SK-N-SH treated with all-trans-retinoic acid at 6 μM for 48 hours (cell line): ENCODE results near the gene PGAP1.
"Not testable (repeated sequence)": the region's sequence is repeated elsewhere in the genome, so short reads cannot be mapped to it uniquely, and the experiment has no call there.

Source experiments
- ATAC-seq: fragments of 200-7000 bp; cut with Tn5 transposase; 3 replicates; pipeline ENCODE4 v1.9.1; 2020; ENCODE audit warnings: mild to moderate bottlenecking, moderate library complexity
- ARNTL ChIP-seq: fragments of 450-650 bp; formaldehyde crosslinking; IDR thresholded peaks from 2 replicates; pipeline ENCODE4 v1.5.0; 2020; ENCODE audit warnings: low read depth, mild to moderate bottlenecking, moderate library complexity, borderline replicate concordance
- BACH2 ChIP-seq: fragments of 250-450 bp; sonication (Bioruptor Pico); IDR thresholded peaks from 2 replicates; pipeline ENCODE4 v1.9.0; 2021; ENCODE audit warnings: mild to moderate bottlenecking, borderline replicate concordance
- CSRNP3 ChIP-seq: fragments of 250-450 bp; sonication (Bioruptor Pico); IDR thresholded peaks from 2 replicates; pipeline ENCODE4 v1.5.1; 2021; ENCODE audit warnings: mild to moderate bottlenecking, moderate library complexity
- ESRRG ChIP-seq: fragments of 250-450 bp; sonication (Bioruptor Pico); IDR thresholded peaks from 2 replicates; pipeline ENCODE4 v1.6.1; 2021; ENCODE audit warnings: mild to moderate bottlenecking
- ISL1 ChIP-seq: fragments of 250-450 bp; sonication (Bioruptor Pico); IDR thresholded peaks from 2 replicates; pipeline ENCODE4 v2.1.2; 2022; ENCODE audit warnings: mild to moderate bottlenecking, moderate library complexity
- OSR1 ChIP-seq: fragments of 250-450 bp; sonication (Bioruptor Pico); IDR thresholded peaks from 2 replicates; pipeline ENCODE4 v1.8.0; 2022; ENCODE audit warnings: moderate library complexity, mild to moderate bottlenecking, inconsistent platforms
- PATZ1 ChIP-seq: fragments of 250-450 bp; sonication (Bioruptor Pico); IDR thresholded peaks from 2 replicates; pipeline ENCODE4 v1.8.0; 2020; ENCODE audit warnings: mild to moderate bottlenecking, moderate library complexity, borderline replicate concordance
- POU6F1 ChIP-seq: fragments of 250-450 bp; sonication (Bioruptor Pico); IDR thresholded peaks from 2 replicates; pipeline ENCODE4 v1.8.0; 2021; ENCODE audit warnings: low read depth, mild to moderate bottlenecking, moderate library complexity, borderline replicate concordance
- RARB ChIP-seq: fragments of 250-450 bp; sonication (Bioruptor Pico); IDR thresholded peaks from 2 replicates; pipeline ENCODE4 v1.8.0; 2021; ENCODE audit warnings: mild to moderate bottlenecking, moderate library complexity
- TCF4 ChIP-seq: fragments of 250-450 bp; sonication (Bioruptor Pico); IDR thresholded peaks from 2 replicates; pipeline ENCODE4 v1.8.0; 2021; ENCODE audit warnings: mild to moderate bottlenecking, moderate library complexity, borderline replicate concordance
- TOX ChIP-seq: fragments of 250-450 bp; sonication (Bioruptor Pico); IDR thresholded peaks from 2 replicates; pipeline ENCODE4 v1.8.0; 2021; ENCODE audit warnings: mild to moderate bottlenecking, moderate library complexity, borderline replicate concordance
- TSHZ2 ChIP-seq: fragments of 250-450 bp; sonication (Bioruptor Pico); IDR thresholded peaks from 2 replicates; pipeline ENCODE4 v1.5.0; 2020; ENCODE audit warnings: mild to moderate bottlenecking, moderate library complexity
- ZC3H10 ChIP-seq: fragments of 250-450 bp; sonication (Bioruptor Pico); IDR thresholded peaks from 2 replicates; pipeline ENCODE4 v1.5.1; 2021; ENCODE audit warnings: mild to moderate bottlenecking, moderate library complexity
- ZFP3 ChIP-seq: fragments of 250-450 bp; sonication (Bioruptor Pico); IDR thresholded peaks from 2 replicates; pipeline ENCODE4 v1.5.0; 2020; ENCODE audit warnings: mild to moderate bottlenecking, moderate library complexity
- ZFP30 ChIP-seq: fragments of 450-650 bp; formaldehyde crosslinking; IDR thresholded peaks from 2 replicates; pipeline ENCODE4 v1.5.0; 2022; ENCODE audit warnings: mild to moderate bottlenecking, moderate library complexity
- ZNF565 ChIP-seq: fragments of 450-650 bp; formaldehyde crosslinking; conservative IDR thresholded peaks from 2 replicates; pipeline ENCODE4 v1.5.0; 2020; ENCODE audit warnings: low read depth, mild to moderate bottlenecking, moderate library complexity
- ZNF8 ChIP-seq: fragments of 450-650 bp; formaldehyde crosslinking; IDR thresholded peaks from 2 replicates; pipeline ENCODE4 v1.5.0; 2020; ENCODE audit warnings: mild to moderate bottlenecking, moderate library complexity
- TF ChIP-seq, protein P1 (sequence below): fragments of 250-450 bp; sonication (Bioruptor Pico); IDR thresholded peaks from 2 replicates; pipeline ENCODE4 v1.5.1; 2020; ENCODE audit warnings: low read depth, mild to moderate bottlenecking, moderate library complexity

PGAP1 gene

GRCh38 chr2:196913691-196914090 is 12.8 kb downstream of the PGAP1 start:
- TF ChIP-seq OSR1 (no peak), ZFP3 (no peak), TOX (CRISPR knock-in tag) (no peak), ZFP30 (CRISPR knock-in tag) (no peak)
- no peak for ATAC-seq

DNA sequence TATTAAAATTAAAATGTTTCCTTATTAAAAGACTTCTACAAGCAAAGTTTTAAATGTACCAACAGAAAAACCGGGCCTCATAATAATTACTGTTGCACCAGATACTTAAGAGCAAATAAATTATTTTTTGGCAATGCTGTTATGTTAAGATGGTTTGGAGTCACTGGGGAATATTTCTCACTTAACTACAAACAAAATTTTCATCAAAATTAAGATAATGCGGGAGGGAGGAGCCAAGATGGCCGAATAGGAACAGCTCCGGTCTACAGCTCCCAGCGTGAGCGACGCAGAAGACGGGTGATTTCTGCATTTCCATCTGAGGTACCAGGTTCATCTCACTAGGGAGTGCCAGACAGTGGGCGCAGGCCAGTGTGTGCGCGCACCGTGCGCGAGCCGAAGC is 21.1 kb downstream of the PGAP1 start:
- not testable (repeated sequence) for ATAC-seq

- ATAC-seq = no peak
- no peak for TF ChIP-seq ZFP30 (CRISPR knock-in tag)
- TF ChIP-seq POU6F1 (CRISPR knock-in tag) = no peak
- TF ChIP-seq, protein P1, sequence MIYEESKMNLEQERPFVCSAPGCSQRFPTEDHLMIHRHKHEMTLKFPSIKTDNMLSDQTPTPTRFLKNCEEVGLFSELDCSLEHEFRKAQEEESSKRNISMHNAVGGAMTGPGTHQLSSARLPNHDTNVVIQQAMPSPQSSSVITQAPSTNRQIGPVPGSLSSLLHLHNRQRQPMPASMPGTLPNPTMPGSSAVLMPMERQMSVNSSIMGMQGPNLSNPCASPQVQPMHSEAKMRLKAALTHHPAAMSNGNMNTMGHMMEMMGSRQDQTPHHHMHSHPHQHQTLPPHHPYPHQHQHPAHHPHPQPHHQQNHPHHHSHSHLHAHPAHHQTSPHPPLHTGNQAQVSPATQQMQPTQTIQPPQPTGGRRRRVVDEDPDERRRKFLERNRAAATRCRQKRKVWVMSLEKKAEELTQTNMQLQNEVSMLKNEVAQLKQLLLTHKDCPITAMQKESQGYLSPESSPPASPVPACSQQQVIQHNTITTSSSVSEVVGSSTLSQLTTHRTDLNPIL = no peak
- no peak for TF ChIP-seq TSHZ2 (CRISPR knock-in tag)
- TF ChIP-seq CSRNP3 = no peak
- TF ChIP-seq ZC3H10 (CRISPR knock-in tag) = no peak
- TF ChIP-seq TOX (CRISPR knock-in tag) = no peak
- no peak for TF ChIP-seq ARNTL (CRISPR knock-in tag)
- no peak for TF ChIP-seq ZNF565 (CRISPR knock-in tag)
- no peak for TF ChIP-seq BACH2 (CRISPR knock-in tag)
- TF ChIP-seq ISL1 = no peak
- TF ChIP-seq OSR1 = no peak
These were observed 23.7 kb downstream of the PGAP1 start for GRCh38 chr2:196902828-196903227.

DNA sequence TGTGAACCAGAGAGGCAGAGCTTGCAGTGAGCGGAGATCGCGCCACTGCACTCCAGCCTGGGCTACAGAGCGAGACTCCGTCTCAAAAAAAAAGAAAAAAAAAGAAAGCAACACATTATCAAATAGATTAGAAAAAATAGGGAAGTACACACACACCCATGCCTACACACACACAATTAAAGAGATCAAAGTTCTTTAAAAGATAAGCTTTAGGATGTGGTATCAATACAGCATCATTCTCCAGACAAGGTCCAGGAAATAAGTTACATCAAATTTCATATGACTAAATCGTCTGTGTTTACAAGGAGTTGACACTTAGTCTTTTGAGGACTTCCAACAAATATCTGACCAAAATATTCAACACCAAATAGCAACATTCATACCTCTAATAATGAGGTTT is 25.7 kb downstream of the PGAP1 start:
- no peak for ATAC-seq
- TF ChIP-seq, protein P1 = no peak
- TF ChIP-seq TSHZ2 (CRISPR knock-in tag) = no peak
- no peak for TF ChIP-seq ZC3H10 (CRISPR knock-in tag)
- TF ChIP-seq POU6F1 (CRISPR knock-in tag) = no peak
- TF ChIP-seq ZFP30 (CRISPR knock-in tag) = no peak
- TF ChIP-seq BACH2 (CRISPR knock-in tag) = no peak
- TF ChIP-seq TCF4 (CRISPR knock-in tag) = no peak
- no peak for TF ChIP-seq ZFP3
- TF ChIP-seq ZNF8 = no peak
- no peak for TF ChIP-seq PATZ1 (CRISPR knock-in tag)
- no peak for TF ChIP-seq OSR1
- TF ChIP-seq CSRNP3 = no peak
- TF ChIP-seq RARB (CRISPR knock-in tag) = no peak
- TF ChIP-seq ESRRG = no peak
